Adipose tissue (tissue), 3 donors: Measurements from ENCODE around the gene PRSS1. TPM values are rescaled to one million over a fixed set of nuclear protein-coding genes. Genes with fewer than 3 reads are reported as not detected.
"Not testable (repeated sequence)": the region's sequence is repeated elsewhere in the genome, so short reads cannot be mapped to it uniquely, and the experiment has no call there.

Experiments used
- H3K27ac ChIP-seq: one replicate; pipeline ENCODE4 v1.5.1; 2013; ENCODE audit warnings: low read depth, low read length
- WGBS, 3 donors: extraction: QIAGEN DNeasy Blood & Tissue Kit; methylation state at CpG; one replicate each; pipeline ENCODE4 v1.1.7; 2013; 5-methylcytosine and 5-hydroxymethylcytosine counted together
- polyA plus RNA-seq, 3 donors: library from polyadenylated mRNA; stranded (reverse); fragments of 200-250 nt; gene quantifications; one replicate each; pipeline ENCODE4 v1.2.3, GENCODE V29; 2013
- donor health status: healthy with polysubstance abuse.
- donor health status: Bipolar disorder and iron deficiency.
- donor health status: healthy.

The PRSS1 gene
- over 10,000 TPM in 1 of 3 donors, 10 to 100 TPM in 2; 17.3 to 39,878 (median 20.9) TPM for polyA plus RNA-seq

GRCh38 chr7:142749218-142749993 is at the start of gene PRSS1:
Gene PRSS1, plus strand, starts transcription at chr7:142749472. Its CDS starts 13 bp downstream, at chr7:142749485.
- no peak within 1 kb of the TSS for H3K27ac ChIP-seq
- WGBS, 3 donors: 36 to 76% (median 71%) methylated on average over 11 of the region's 11 CpGs

GRCh38 chr7:142700935-142701334 is 48.3 kb upstream of the PRSS1 start:
- 16 to 34% (median 29%) methylated on average over 1 of the region's 1 CpG for WGBS, 3 donors
- H3K27ac ChIP-seq: not testable (repeated sequence)

- no peak overlapping the region for H3K27ac ChIP-seq
- WGBS, 3 donors: 69 to 72% (median 72%) methylated on average over 9 of the region's 9 CpGs
Measured at GRCh38 chr7:142703655-142704305, 45.5 kb upstream of the PRSS1 start.

- H3K27ac ChIP-seq: not testable (repeated sequence)
Measured at GRCh38 chr7:142708726-142709125, 40.5 kb upstream of the PRSS1 start.

GRCh38 chr7:142709921-142710320 is 39.4 kb upstream of the PRSS1 start:
- 27 to 66% (median 56%) methylated on average over 6 of the region's 6 CpGs for WGBS, 3 donors
- H3K27ac ChIP-seq: no peak overlapping the region

- no peak overlapping the region for H3K27ac ChIP-seq
- WGBS, 3 donors: 30 to 45% (median 35%) methylated on average over 2 of the region's 2 CpGs
Measured at GRCh38 chr7:142711196-142711595, 38.1 kb upstream of the PRSS1 start.

- H3K27ac ChIP-seq: no peak overlapping the region
- WGBS, 3 donors: 25 to 53% (median 49%) methylated on average over 18 of the region's 18 CpGs
Measured at GRCh38 chr7:142711746-142712616, 37.3 kb upstream of the PRSS1 start.

- no peak overlapping the region for H3K27ac ChIP-seq
- whole genome bisulfite sequencing, 3 donors: 74 to 75% (median 74%) methylated on average over 4 of the region's 4 CpGs
Measured at GRCh38 chr7:142712617-142712957, 36.7 kb upstream of the PRSS1 start.

- no peak overlapping the region for H3K27ac ChIP-seq
- 26 to 34% (median 33%) methylated on average over 2 of the region's 2 CpGs for WGBS, 3 donors
Measured at GRCh38 chr7:142714375-142714774, 34.9 kb upstream of the PRSS1 start.

GRCh38 chr7:142716596-142716995 is 32.7 kb upstream of the PRSS1 start:
- WGBS, 3 donors: 30 to 45% (median 39%) methylated on average over 2 of the region's 2 CpGs

GRCh38 chr7:142717453-142717852 is 31.8 kb upstream of the PRSS1 start:
- no peak overlapping the region for H3K27ac ChIP-seq
- WGBS, 3 donors: 43 to 92% (median 46%) methylated on average over 6 of the region's 6 CpGs

More at GRCh38 chr7:142716596-142716995, 32.7 kb upstream of the PRSS1 start:
- H3K27ac ChIP-seq: no peak overlapping the region

GRCh38 chr7:142718313-142718712 is 31.0 kb upstream of the PRSS1 start:
- no peak overlapping the region for H3K27ac ChIP-seq
- WGBS, 3 donors: 18 to 27% (median 21%) methylated on average over 1 of the region's 1 CpG

- 85 to 92% (median 86%) methylated on average over 8 of the region's 8 CpGs for WGBS, 3 donors
- H3K27ac ChIP-seq: no peak overlapping the region
Measured at GRCh38 chr7:142720172-142720773, 29.0 kb upstream of the PRSS1 start.

- WGBS, 3 donors: 68 to 96% (median 89%) methylated on average over 10 of the region's 10 CpGs
Measured at GRCh38 chr7:142720986-142721385, 28.3 kb upstream of the PRSS1 start.

GRCh38 chr7:142722248-142722794 is 27.0 kb upstream of the PRSS1 start:
- H3K27ac ChIP-seq: no peak overlapping the region
- 47 to 80% (median 58%) methylated on average over 15 of the region's 15 CpGs for WGBS, 3 donors

More at GRCh38 chr7:142720986-142721385, 28.3 kb upstream of the PRSS1 start:
- no peak overlapping the region for H3K27ac ChIP-seq

GRCh38 chr7:142733271-142733670 is 16.0 kb upstream of the PRSS1 start:
- 87 to 91% (median 90%) methylated on average over 8 of the region's 8 CpGs for WGBS, 3 donors
- H3K27ac ChIP-seq: no peak overlapping the region

GRCh38 chr7:142739923-142740492 is 9.3 kb upstream of the PRSS1 start:
- WGBS, 3 donors: 29 to 44% (median 38%) methylated on average over 2 of the region's 2 CpGs

GRCh38 chr7:142740786-142741185 is 8.5 kb upstream of the PRSS1 start:
- WGBS, 3 donors: 53 to 74% (median 69%) methylated on average over 5 of the region's 5 CpGs
- H3K27ac ChIP-seq: no peak overlapping the region

More at GRCh38 chr7:142739923-142740492, 9.3 kb upstream of the PRSS1 start:
- no peak overlapping the region for H3K27ac ChIP-seq
